Kidney (tissue), 14 donors: Measurements from ENCODE around the gene AFF3. TPM values are rescaled to one million over a fixed set of nuclear protein-coding genes. Genes with fewer than 3 reads are reported as not detected.

Experiments used
- DNase-seq, 5 donors: peaks; one replicate each; pipeline ENCODE4 v3.0.0-alpha.2; 2013 to 2020
- FAIRE-seq: peaks from 2 replicates; lab custom pipeline; 2012; peaks lifted over from hg19 to GRCh38; lab: Jason Lieb, UNC
- H3K27ac ChIP-seq, 2 donors: one replicate each; pipeline ENCODE4 v1.7.0; 2013; ENCODE audit warnings: low read depth in 2 of 2, low read length in 2 of 2, inconsistent platforms in 1 of 2
- H3K27me3 ChIP-seq: one replicate; pipeline ENCODE4 v1.7.1; 2013; ENCODE audit warnings: low read length, inconsistent platforms; ENCODE audit not compliant: control insufficient read depth, insufficient read depth
- H3K36me3 ChIP-seq, 3 donors: one replicate each; pipeline versions ENCODE4 v1.7.0 to v1.7.1; 2013; ENCODE audit warnings: low read length in 3 of 3, control low read depth in 1 of 3, inconsistent platforms in 1 of 3; ENCODE audit not compliant: insufficient read depth in 3 of 3, control insufficient read depth in 2 of 3
- H3K4me1 ChIP-seq, 3 donors: one replicate each; pipeline versions ENCODE4 v1.7.0 to v1.7.1; 2013; ENCODE audit warnings: low read length in 3 of 3, inconsistent platforms in 1 of 3, low read depth in 1 of 3; ENCODE audit not compliant: control insufficient read depth in 2 of 3, insufficient read depth in 2 of 3
- H3K4me3 ChIP-seq, 3 donors: one replicate each; pipeline versions ENCODE4 v1.7.0 to v1.8.1; 2013; ENCODE audit warnings: low read length in 3 of 3, control low read depth in 1 of 3, inconsistent platforms in 1 of 3
- H3K9ac ChIP-seq, 3 donors: one replicate each; pipeline versions ENCODE4 v1.7.0 to v1.7.1; 2013; ENCODE audit warnings: low read length in 3 of 3, control low read depth in 1 of 3, inconsistent platforms in 1 of 3
- H3K9me3 ChIP-seq, 3 donors: one replicate each; pipeline versions ENCODE4 v1.7.0 to v1.7.1; 2013; ENCODE audit warnings: low read length in 3 of 3, control low read depth in 1 of 3, inconsistent platforms in 1 of 3; ENCODE audit not compliant: control insufficient read depth in 2 of 3, insufficient read depth in 1 of 3
- intact Hi-C: fragments of 100-400 bp; cut with DNase I; formaldehyde crosslinking; loops from one replicate; pipeline ENCODE4 v1.11.1; 2022
- polyA plus RNA-seq: library from polyadenylated mRNA; stranded (reverse); fragments of 350-450 nt; fragmentation: Illumina TruSeq; extraction: RNeasy Lipid Tissue Mini Kit (QIAGEN cat#74804); gene quantifications from one replicate; pipeline ENCODE4 v1.2.3, GENCODE V29; 2014; ENCODE audit warnings: low read depth, low replicate concordance; ENCODE audit not compliant: insufficient read depth
- total RNA-seq: library from RNA; stranded (reverse); fragmentation: NEBNext Ultra II Directional; extraction: Animal tissue kit (Norgen Biotek cat#: 25700); gene quantifications from one replicate; pipeline ENCODE4 v1.2.1, GENCODE V29; 2021
- TF ChIP-seq, protein P1 (sequence below): IDR thresholded peaks from 3 replicates; pipeline ENCODE4 v1.5.1; 2012; ENCODE audit warnings: mild to moderate bottlenecking, moderate library complexity, borderline replicate concordance; ENCODE audit not compliant: insufficient read depth; ENCODE audit errors: extremely low read depth
- donor health status: control.
- donor health status: control.
- donor health status: control.
- donor health status: control.
- donor health status: control.
- donor health status: DM: yes; HTN: yes; CAD: no.
- donor health status: Normal renal cell carcinoma (clear cell type).

Gene AFF3
- total and polyA plus RNA-seq, 2 donors from 2014 or later: 0.65 to 11.0 TPM

GRCh38 chr2:99571533-99571932 lies 570.9 kb downstream of the AFF3 start:
- H3K9me3 ChIP-seq: no peaks in the 10 kb centered on the region
- DNase-seq (no peak), FAIRE-seq (no peak)
- no peaks in the 10 kb centered on the region for H3K36me3 ChIP-seq
- no peaks in the 10 kb centered on the region for H3K4me1 ChIP-seq
- H3K27ac ChIP-seq: no peak overlapping the region
- H3K4me3 ChIP-seq: no peak overlapping the region
- H3K27me3 ChIP-seq: no peaks in the 10 kb centered on the region
- TF ChIP-seq, protein P1, sequence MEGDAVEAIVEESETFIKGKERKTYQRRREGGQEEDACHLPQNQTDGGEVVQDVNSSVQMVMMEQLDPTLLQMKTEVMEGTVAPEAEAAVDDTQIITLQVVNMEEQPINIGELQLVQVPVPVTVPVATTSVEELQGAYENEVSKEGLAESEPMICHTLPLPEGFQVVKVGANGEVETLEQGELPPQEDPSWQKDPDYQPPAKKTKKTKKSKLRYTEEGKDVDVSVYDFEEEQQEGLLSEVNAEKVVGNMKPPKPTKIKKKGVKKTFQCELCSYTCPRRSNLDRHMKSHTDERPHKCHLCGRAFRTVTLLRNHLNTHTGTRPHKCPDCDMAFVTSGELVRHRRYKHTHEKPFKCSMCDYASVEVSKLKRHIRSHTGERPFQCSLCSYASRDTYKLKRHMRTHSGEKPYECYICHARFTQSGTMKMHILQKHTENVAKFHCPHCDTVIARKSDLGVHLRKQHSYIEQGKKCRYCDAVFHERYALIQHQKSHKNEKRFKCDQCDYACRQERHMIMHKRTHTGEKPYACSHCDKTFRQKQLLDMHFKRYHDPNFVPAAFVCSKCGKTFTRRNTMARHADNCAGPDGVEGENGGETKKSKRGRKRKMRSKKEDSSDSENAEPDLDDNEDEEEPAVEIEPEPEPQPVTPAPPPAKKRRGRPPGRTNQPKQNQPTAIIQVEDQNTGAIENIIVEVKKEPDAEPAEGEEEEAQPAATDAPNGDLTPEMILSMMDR: no peak
- H3K9ac ChIP-seq: no peak overlapping the region
- intact Hi-C loops: no loop called here

- no peak for DNase-seq
- intact Hi-C loops: no loop called here
- no peak for FAIRE-seq
Measured at GRCh38 chr2:99571021-99571420, 571.4 kb downstream of the AFF3 start.

GRCh38 chr2:99569386-99569785 lies 573.0 kb downstream of the AFF3 start:
- no peaks in the 10 kb centered on the region for H3K9me3 ChIP-seq
- H3K27ac ChIP-seq: no peak overlapping the region
- H3K27me3 ChIP-seq: no peaks in the 10 kb centered on the region
- intact Hi-C loops: no loop called here
- TF ChIP-seq, protein P1: no peak
- peak in 1 of 5 donors; percentile 44 for DNase-seq
- H3K4me3 ChIP-seq: no peak overlapping the region
- H3K4me1 ChIP-seq: no peaks in the 10 kb centered on the region
- H3K36me3 ChIP-seq: no peaks in the 10 kb centered on the region
- no peak for FAIRE-seq
- H3K9ac ChIP-seq: no peak overlapping the region

More at GRCh38 chr2:99571021-99571420, 571.4 kb downstream of the AFF3 start:
- no peaks in the 10 kb centered on the region for H3K27me3 ChIP-seq
- no peak overlapping the region for H3K4me3 ChIP-seq
- H3K9me3 ChIP-seq: no peaks in the 10 kb centered on the region
- no peaks in the 10 kb centered on the region for H3K4me1 ChIP-seq
- H3K9ac ChIP-seq: no peak overlapping the region
- no peak overlapping the region for H3K27ac ChIP-seq
- TF ChIP-seq, protein P1: no peak
- H3K36me3 ChIP-seq: no peaks in the 10 kb centered on the region

DNA sequence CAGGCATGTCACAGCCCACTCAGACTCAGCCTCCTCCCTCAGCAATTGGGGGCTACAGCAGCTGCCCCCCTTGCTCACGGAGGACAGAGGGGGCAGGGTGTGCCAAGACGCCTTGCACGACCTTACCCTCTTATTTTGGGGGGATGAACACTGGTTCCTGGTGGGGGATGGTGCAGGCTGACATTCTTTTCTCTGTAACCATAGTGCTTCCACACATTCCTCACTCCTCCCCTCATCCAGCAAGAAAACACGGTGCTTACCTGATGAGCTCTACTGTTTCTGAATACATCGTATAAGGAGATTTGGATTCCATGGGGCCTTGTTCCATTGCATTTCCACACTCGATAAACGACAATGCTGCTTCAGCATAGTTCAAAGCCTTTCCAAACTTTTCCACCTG lies 577.2 kb downstream of the AFF3 start:
- TF ChIP-seq, protein P1: no peak
- FAIRE-seq (no peak), DNase-seq (no peak)
- no peaks in the 10 kb centered on the region for H3K36me3 ChIP-seq
- no peak overlapping the region for H3K27ac ChIP-seq
- H3K9ac ChIP-seq: no peak overlapping the region
- H3K4me1 ChIP-seq: no peaks in the 10 kb centered on the region
- no peak overlapping the region for H3K4me3 ChIP-seq
- H3K9me3 ChIP-seq: no peaks in the 10 kb centered on the region
- H3K27me3 ChIP-seq: no peaks in the 10 kb centered on the region
- intact Hi-C loops: no loop called here
